ACC112 (cell line): ENCODE data around the gene MINDY4B.

Source experiments
- H2AFZ ChIP-seq: fragments of 200-600 bp; sonication (generic); one replicate; pipeline ENCODE4 v1.6.0; 2017; ENCODE audit warnings: antibody characterized with exemption, low read length; ENCODE audit not compliant: unreplicated experiment
- H3K27ac ChIP-seq: fragments of 200-600 bp; sonication (generic); 2 replicates; pipeline ENCODE4 v1.5.1; 2014; ENCODE audit warnings: low read depth, mild to moderate bottlenecking, antibody characterized with exemption, low read length, moderate library complexity
- H3K27me3 ChIP-seq: fragments of 200-600 bp; sonication (generic); 2 replicates; pipeline ENCODE4 v1.6.1; 2014; ENCODE audit warnings: mild to moderate bottlenecking, antibody characterized with exemption, low read length, moderate library complexity, mixed read lengths; ENCODE audit not compliant: insufficient read depth
- H3K36me3 ChIP-seq: fragments of 200-600 bp; sonication (generic); 2 replicates; pipeline ENCODE4 v1.6.1; 2016; ENCODE audit warnings: mild to moderate bottlenecking, antibody characterized with exemption, low read length, moderate library complexity, mixed read lengths; ENCODE audit not compliant: insufficient read depth
- H3K4me1 ChIP-seq: fragments of 200-600 bp; sonication (generic); one replicate; pipeline ENCODE4 v1.6.1; 2016; ENCODE audit warnings: low read length, mixed read lengths; ENCODE audit not compliant: insufficient read depth, unreplicated experiment, control insufficient read depth
- H3K4me3 ChIP-seq: fragments of 200-600 bp; sonication (generic); 2 replicates; pipeline ENCODE4 v1.5.1; 2014; ENCODE audit warnings: mild to moderate bottlenecking, low read depth, low read length
- H3K79me2 ChIP-seq: fragments of 200-600 bp; sonication (generic); one replicate; pipeline ENCODE4 v1.6.0; 2016; ENCODE audit warnings: low read length; ENCODE audit not compliant: control insufficient read depth, unreplicated experiment, insufficient read depth

MINDY4B gene

GRCh38 chr3:150899141-150899540 lies 6.1 kb downstream of the MINDY4B start:
- no peak overlapping the region for H3K27ac ChIP-seq
- no peaks in the 10 kb centered on the region for H3K4me1 ChIP-seq
- no peaks in the 10 kb centered on the region for H3K79me2 ChIP-seq
- no peaks in the 10 kb centered on the region for H3K36me3 ChIP-seq
- H3K27me3 ChIP-seq: peaks cover 93% of the 10 kb centered on the region
- H3K4me3 ChIP-seq: no peak overlapping the region
- H2AFZ ChIP-seq: no peak overlapping the region

GRCh38 chr3:150898046-150898754 lies 7.0 kb downstream of the MINDY4B start:
- no peaks in the 10 kb centered on the region for H3K36me3 ChIP-seq
- H3K27me3 ChIP-seq: peaks cover 89% of the 10 kb centered on the region
- no peaks in the 10 kb centered on the region for H3K4me1 ChIP-seq
- H3K27ac ChIP-seq: no peak overlapping the region
- H3K79me2 ChIP-seq: no peaks in the 10 kb centered on the region
- H2AFZ ChIP-seq: no peak overlapping the region
- H3K4me3 ChIP-seq: no peak overlapping the region

GRCh38 chr3:150897592-150897991 lies 7.6 kb downstream of the MINDY4B start:
- Histone ChIP-seq H3K27me3 (peaks cover 83% of the 10 kb centered on the region), H3K4me1 (no peaks in the 10 kb centered on the region), H3K79me2 (no peaks in the 10 kb centered on the region), H3K27ac (no peak overlapping the region), H2AFZ (no peak overlapping the region), H3K4me3 (no peak overlapping the region), H3K36me3 (no peaks in the 10 kb centered on the region)

- no peak overlapping the region for H3K27ac ChIP-seq
- H3K79me2 ChIP-seq: no peaks in the 10 kb centered on the region
- H3K27me3 ChIP-seq: peaks cover 57% of the 10 kb centered on the region
- H3K4me1 ChIP-seq: no peaks in the 10 kb centered on the region
- H3K36me3 ChIP-seq: no peaks in the 10 kb centered on the region
- no peak overlapping the region for H2AFZ ChIP-seq
- no peak overlapping the region for H3K4me3 ChIP-seq
Measured at GRCh38 chr3:150890831-150891230, 14.4 kb downstream of the MINDY4B start.

GRCh38 chr3:150890295-150890694 lies 14.9 kb downstream of the MINDY4B start:
- Histone ChIP-seq H3K36me3 (no peaks in the 10 kb centered on the region), H3K27me3 (peaks cover 59% of the 10 kb centered on the region), H3K79me2 (no peaks in the 10 kb centered on the region), H2AFZ (no peak overlapping the region), H3K27ac (no peak overlapping the region), H3K4me1 (no peaks in the 10 kb centered on the region), H3K4me3 (no peak overlapping the region)

- Histone ChIP-seq H2AFZ (no peak overlapping the region), H3K27me3 (peaks cover 58% of the 10 kb centered on the region), H3K4me1 (no peaks in the 10 kb centered on the region), H3K36me3 (no peaks in the 10 kb centered on the region), H3K4me3 (no peak overlapping the region), H3K27ac (no peak overlapping the region), H3K79me2 (no peaks in the 10 kb centered on the region)
Measured at GRCh38 chr3:150889106-150889505, 16.1 kb downstream of the MINDY4B start.

GRCh38 chr3:150887031-150887430 lies 18.2 kb downstream of the MINDY4B start:
- Histone ChIP-seq H2AFZ (no peak overlapping the region), H3K27me3 (peaks cover 62% of the 10 kb centered on the region), H3K4me3 (no peak overlapping the region), H3K79me2 (no peaks in the 10 kb centered on the region), H3K36me3 (no peaks in the 10 kb centered on the region), H3K27ac (no peak overlapping the region), H3K4me1 (no peaks in the 10 kb centered on the region)

- Histone ChIP-seq H3K27ac (no peak overlapping the region), H3K79me2 (no peaks in the 10 kb centered on the region), H2AFZ (no peak overlapping the region), H3K4me1 (no peaks in the 10 kb centered on the region), H3K27me3 (peaks cover 62% of the 10 kb centered on the region), H3K36me3 (no peaks in the 10 kb centered on the region), H3K4me3 (no peak overlapping the region)
Measured at GRCh38 chr3:150885535-150885934, 19.7 kb downstream of the MINDY4B start.

GRCh38 chr3:150878996-150879575 lies 26.2 kb downstream of the MINDY4B start:
- no peaks in the 10 kb centered on the region for H3K36me3 ChIP-seq
- no peaks in the 10 kb centered on the region for H3K4me1 ChIP-seq
- H3K27ac ChIP-seq: no peak overlapping the region
- H2AFZ ChIP-seq: no peak overlapping the region
- no peak overlapping the region for H3K4me3 ChIP-seq
- peaks cover 47% of the 10 kb centered on the region for H3K27me3 ChIP-seq
- H3K79me2 ChIP-seq: no peaks in the 10 kb centered on the region

GRCh38 chr3:150878290-150878689 lies 26.9 kb downstream of the MINDY4B start:
- Histone ChIP-seq H3K27me3 (peaks cover 39% of the 10 kb centered on the region), H3K36me3 (no peaks in the 10 kb centered on the region), H3K27ac (no peak overlapping the region), H3K79me2 (no peaks in the 10 kb centered on the region), H2AFZ (no peak overlapping the region), H3K4me1 (no peaks in the 10 kb centered on the region), H3K4me3 (no peak overlapping the region)

GRCh38 chr3:150877303-150877702 lies 27.9 kb downstream of the MINDY4B start:
- H3K4me1 ChIP-seq: no peaks in the 10 kb centered on the region
- no peak overlapping the region for H2AFZ ChIP-seq
- H3K36me3 ChIP-seq: no peaks in the 10 kb centered on the region
- H3K79me2 ChIP-seq: no peaks in the 10 kb centered on the region
- H3K27ac ChIP-seq: no peak overlapping the region
- H3K27me3 ChIP-seq: peaks cover 37% of the 10 kb centered on the region; the same call in 1 of the 2 replicates
- H3K4me3 ChIP-seq: no peak overlapping the region
